GM21717 (cell line): Measurements from ENCODE around the gene ZNF329.

Experiments
- ATAC-seq: cut with Tn5 transposase; IDR thresholded peaks from one replicate; pipeline ENCODE4 v1.9.1; 2021; ENCODE audit warnings: mild to moderate bottlenecking, moderate library complexity; ENCODE audit not compliant: unreplicated experiment

The ZNF329 gene

DNA sequence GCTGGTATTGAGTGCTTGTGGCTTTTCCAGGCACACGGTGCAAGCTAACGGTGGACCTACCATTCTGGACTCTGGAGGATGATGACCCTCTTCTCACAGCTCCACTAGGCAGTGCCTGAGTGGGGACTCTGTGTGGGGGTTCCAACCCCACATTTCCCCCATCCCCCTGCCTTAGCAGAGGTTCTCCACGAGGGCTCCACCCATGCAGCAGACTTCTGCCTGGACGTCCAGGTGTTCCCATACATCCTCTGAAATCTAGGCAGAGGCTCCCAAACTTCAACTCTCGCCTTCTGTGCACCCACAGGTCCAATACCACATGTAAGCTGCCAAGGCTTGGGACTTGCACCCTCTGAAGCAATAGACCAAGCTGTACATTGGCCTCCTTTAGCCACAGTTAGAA, 27.2 kb downstream of the ZNF329 start:
- no peak for ATAC-seq

DNA sequence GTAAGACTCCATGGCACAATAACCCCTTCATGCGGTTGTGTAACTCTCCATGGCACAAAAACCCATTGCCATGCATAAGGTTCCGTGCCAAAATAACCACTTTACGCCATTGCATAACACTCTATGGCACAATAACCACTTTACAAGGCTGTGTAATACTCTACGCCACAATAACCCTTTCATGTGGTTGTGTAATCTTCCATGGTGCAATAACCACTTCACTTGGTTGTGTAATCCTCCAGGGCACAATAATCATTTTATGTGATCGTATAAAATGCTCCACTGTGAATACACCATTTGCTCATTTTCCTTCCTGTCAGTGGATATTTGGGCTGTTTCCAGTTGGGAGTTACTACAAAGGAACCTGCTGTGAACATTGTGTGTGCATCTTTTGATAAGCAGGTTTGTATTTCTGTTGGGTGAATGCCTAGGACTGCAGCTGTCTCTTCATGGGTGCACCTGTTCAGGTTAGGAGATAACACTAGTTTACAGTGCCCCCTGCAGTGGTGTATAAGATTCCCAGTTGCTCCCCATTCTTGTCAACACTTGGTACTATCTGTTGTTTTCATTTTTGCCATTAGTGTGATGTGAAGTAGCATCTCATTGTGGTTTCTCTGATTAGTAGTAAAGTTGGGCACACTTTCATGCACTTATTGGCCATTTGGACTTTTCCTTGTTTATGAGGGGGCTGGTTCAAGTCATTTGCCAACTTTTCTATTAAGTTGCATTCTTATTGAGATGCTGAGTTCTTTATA, 31.4 kb downstream of the ZNF329 start:
- ATAC-seq, result no peak

DNA sequence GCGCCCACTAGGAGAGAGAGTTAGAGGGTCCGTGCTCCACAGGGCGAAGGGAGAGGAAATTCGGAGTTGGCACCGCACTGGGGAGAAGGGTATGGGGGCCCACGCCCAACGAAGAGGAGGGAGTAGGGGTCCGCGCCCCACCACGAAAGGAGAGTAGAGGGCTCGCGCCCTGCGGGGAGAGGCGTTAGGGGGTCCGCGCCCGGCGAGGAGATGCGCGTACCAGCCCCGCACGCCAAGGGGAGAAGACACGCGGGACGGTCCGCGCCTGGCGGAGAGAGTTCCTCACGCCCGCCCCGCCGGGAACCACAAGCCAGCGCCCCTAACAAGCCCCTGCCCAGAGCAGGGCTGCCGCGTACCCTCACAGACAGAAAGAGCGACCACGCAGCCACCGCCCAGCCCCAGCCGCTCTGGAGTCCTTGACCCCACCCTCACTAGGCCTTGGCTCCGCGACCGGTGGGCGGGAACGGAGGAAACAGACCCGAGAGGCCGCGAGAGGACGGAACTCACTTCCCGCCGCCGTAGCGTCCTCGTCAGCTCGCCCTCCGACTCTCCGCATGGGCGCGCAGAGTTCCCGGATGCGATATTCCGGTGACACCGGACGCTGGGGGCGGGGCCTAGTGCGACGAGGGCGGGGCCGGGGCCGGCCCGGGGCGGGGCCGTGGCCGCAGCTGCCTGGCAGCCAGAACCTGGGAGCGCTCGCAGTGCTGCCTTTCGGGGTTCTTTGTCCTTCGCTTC, 32.6 kb downstream of the ZNF329 start:
- no peak for ATAC-seq

DNA sequence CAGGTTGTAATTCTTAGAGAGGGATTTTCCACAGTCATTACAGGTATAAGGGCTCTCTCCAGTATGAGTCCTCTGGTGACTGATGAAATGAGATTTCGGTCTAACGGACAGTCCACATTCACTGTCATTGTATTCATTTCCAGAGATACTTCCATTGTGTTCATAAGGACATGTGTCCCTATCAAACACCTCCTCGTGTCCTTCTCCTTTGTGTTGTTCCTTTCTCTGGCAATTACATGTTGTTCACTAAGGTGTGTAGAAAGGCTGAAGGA, 42.1 kb downstream of the ZNF329 start:
- ATAC-seq, result no peak

DNA sequence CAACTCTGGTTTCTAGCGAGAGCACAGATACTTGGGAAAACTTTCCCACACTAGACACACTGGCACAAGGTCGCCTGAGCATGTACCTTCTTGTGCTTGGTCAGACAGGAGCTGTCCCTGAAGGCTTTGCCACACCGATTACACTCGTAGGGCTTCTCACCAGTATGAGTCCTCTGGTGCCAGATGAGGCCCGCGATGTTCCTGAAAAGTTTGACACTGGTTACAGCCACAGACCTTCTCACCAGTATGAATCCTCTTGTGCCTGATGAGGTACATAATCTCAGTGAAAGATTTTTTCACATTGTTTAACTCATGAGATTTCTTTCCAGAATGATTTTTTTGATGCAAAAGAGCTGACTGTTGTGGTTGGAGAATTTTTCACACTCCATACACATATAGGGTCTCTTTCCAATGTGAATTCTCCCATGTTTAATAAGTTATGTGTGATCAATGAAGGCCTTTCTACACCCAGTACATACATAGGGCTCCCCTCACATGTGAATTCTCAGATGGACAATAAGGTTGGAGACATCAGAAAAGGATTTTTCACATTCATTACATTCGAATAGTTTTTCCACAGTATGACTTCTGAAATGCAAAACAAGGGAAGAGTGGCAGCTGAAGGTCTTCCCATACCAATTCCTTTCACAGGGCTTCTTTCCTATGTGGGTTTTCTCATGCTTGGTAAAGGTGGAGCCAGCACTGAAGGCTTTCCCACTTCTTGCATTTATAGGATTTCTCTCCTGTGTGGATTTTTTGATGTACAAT, 42.6 kb downstream of the ZNF329 start:
- ATAC-seq, result no peak

DNA sequence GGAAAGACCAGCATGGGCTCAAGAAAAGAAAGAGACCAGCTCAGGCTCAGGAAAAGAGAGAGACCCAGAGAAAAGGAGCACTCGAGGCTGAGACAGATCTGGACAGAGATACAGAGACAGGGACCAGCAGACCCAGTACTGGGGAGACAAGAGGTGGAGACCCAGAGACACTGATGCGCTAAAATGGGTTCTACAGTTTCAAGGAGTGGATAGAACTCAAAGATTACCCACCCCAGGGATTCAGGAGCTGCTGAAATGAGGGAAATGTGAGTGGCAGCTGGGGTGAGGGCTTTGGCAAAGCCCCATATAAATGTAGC, 51.9 kb downstream of the ZNF329 start:
- ATAC-seq, result no peak

DNA sequence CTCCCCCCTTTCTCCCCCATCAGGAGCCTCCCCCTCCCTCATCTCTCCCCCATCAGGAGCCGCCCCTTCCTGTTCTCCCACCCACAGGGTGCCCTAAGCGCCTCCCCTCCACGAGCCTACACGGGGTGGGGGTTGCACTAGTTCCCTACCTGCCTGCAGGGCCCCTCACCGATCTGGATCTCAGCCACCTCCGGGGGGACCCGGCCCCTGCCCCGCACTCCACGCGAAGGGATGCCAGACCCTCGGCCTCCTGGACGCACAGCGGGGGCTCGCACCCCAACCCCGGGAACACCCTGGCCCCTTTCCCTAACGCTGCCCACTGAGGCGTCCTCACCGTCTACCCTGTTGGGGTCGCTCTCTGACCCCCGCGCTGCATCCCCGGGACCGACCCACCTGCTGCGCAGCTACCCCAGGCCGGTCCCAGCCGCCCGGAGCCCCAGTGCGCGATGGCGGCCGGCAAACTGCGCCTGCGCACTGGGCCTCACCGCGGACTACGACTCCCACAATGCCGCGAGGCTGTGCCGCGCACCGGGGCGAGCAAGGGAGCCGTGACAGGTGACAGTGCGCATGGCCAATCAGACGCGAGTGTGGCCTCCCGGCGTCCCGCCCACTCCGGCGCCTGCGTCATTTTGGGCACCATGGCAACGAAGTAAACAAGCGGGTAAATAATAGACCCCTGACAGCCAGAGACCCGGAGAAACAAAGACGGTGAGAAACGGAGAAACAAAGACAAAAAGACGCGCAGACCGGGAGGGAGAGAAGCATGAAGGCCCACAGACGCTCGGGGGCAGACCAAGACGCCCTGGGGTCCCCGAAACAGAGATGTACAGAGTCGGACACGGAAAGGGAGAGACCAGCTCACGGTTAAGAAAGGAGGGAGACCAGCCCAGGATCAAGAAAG, 52.6 kb downstream of the ZNF329 start, which contains the start of gene ZSCAN18:
ZSCAN18 (minus strand) TSS at position 451 of the 901 bp plus-strand sequence. CDS start 7,964 bp downstream, outside the sequence.
- no peak for ATAC-seq

DNA sequence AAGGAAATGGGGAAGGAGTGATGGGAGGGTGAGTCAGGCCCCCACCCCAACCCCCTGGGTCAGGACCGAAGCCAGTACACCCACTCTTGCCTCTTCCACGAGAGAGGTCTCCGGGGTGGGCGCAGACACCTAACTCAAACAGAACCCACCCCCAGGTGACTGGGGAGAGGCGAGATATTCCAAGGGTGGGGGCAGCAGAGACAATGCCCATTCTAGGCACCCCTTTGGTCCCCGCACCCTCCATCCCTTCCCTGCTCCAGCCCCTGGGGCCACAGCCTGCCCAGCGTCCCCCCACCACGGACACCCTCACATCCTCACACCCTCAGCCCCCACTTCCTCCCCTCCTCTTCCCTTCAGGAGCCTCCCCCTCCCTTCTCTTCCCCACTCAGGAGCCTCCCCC, 53.2 kb downstream of the ZNF329 start:
- no peak for ATAC-seq

DNA sequence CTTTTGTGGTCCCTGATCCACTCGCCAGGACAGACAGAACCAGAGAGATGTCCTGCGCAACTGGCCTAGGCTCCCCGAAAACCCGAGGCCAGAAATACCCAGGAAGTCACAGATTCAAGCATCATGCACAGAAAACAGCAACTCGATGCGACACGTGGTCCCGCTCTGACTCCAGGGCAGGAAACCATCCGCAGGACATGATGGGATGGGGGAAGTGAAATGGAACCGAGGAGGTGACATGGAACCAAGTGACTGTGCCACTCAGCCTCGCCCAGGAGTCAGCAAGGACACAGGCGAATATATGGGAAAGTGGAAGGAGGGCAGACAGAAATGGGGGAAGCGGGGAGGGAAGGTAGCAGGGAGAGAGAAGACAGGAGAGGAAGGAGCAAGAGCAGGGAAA, 53.7 kb downstream of the ZNF329 start:
- no peak for ATAC-seq

DNA sequence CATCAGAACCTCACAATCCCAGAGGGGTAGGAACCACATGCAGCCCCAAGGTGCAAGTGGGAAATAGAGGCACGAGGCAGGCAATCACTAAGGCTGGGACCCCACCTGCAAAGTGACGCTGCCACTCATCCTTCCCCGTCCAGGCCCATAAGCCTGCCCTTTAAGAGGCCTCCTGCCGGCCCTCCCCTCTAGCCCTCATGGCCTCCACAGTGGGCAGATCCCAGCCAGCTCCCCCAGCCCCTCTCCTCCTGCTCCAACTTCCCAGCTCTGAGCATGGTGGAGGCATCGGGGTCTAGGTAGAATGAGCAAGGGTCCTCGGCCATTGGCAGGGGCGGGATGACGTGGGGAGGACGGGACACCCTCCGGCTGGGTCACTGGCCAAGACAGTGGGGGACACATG, 55.3 kb downstream of the ZNF329 start:
- no peak for ATAC-seq

DNA sequence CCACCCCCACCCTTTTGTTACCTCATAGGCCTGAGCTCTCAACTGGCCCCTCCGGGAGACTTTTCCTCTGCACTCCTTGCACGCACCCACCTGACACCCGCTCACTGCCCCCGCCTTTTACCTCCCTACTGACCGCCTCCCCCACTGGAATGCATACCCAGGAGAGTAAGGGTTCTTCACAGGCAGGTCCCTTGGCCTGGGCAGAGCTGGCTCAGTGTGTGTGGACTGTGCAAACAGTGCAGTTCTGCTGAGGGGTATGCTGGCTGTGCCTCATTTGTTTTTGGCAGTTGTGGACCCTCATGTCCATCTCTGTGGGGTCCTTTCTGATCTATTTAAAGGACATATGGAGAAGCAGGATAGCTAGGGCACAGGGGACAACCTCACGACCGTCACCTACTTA, 57.5 kb downstream of the ZNF329 start:
- ATAC-seq, result no peak

DNA sequence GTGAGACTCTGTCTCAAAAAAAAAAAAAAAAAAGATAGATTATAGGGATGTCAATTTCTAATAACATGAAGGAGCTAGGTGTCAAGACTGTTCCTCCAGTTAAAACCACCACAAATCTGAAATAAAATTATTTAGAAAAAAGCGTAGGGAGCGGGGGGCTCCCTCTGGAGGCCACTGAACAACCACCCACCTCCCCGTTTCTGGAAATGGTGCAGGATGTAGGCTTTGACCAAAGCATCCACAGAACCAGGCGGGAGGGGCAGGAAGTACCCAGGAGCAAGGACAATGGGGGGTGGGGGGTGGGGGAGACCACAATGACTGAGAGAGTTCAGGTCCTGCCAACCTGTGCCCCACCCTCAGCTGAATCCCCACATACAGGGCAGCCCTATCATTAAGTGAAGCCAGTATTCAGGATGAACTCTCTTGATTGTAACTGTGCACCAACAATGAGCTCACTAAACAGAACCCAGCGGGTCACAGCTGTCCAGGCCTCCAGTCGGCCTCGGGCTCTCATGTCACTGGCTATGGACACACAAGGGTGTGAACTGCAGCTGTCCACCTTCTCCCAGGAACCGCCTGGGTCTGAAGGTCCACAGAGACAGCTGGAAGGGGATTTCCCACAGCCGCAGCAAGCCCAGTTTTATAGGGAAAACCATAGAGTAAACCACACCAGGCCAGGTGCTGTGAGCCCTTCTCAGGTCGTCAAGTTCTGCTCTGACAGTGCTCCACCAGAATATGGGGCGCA, 59.2 kb downstream of the ZNF329 start:
- ATAC-seq, result no peak

DNA sequence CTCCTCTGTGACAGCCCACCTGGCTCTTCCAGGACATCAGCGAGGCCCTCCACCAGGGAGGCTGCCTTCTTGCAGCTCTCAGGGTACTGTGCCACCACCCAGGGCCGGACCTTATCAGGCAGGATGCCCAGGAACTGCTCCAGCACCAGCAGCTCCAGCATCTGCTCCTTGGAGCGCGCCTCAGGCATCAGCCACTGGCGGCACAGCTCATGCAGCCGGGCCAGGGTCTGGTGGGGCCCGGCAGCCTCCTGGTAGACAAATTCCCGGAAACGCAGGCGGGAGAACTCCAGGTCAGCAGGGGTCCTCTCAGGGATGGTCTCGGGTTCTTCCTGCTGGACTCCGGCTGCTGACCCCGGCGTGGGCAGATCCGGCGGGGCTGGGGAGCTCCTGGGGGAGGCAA, 60.7 kb downstream of the ZNF329 start:
- no peak for ATAC-seq

DNA sequence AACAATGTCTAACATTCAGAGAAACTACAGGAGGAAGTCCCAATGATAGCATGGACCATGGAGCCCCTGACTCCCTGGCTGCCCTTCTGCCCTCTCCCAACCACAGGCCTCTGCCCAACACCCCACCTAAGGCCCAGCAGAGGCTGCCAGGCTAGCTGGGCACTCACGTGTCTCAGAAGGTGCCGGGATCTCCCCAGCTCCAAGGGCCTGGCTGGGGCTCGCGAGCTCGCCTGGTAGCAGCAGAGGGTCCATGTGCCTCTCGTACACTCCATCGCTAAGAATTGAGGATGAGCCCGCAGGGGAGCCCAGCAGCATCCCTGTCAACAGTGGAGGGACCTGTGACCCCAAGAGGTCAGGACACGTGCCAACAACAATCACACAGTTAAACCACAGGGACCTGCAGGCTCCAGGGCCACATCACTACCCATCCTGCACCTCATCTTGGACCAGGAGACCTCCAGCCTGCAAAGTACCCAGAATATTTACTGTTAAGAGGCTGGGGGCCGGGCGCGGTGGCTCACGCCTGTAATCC, 62.0 kb downstream of the ZNF329 start:
- ATAC-seq, result no peak

DNA sequence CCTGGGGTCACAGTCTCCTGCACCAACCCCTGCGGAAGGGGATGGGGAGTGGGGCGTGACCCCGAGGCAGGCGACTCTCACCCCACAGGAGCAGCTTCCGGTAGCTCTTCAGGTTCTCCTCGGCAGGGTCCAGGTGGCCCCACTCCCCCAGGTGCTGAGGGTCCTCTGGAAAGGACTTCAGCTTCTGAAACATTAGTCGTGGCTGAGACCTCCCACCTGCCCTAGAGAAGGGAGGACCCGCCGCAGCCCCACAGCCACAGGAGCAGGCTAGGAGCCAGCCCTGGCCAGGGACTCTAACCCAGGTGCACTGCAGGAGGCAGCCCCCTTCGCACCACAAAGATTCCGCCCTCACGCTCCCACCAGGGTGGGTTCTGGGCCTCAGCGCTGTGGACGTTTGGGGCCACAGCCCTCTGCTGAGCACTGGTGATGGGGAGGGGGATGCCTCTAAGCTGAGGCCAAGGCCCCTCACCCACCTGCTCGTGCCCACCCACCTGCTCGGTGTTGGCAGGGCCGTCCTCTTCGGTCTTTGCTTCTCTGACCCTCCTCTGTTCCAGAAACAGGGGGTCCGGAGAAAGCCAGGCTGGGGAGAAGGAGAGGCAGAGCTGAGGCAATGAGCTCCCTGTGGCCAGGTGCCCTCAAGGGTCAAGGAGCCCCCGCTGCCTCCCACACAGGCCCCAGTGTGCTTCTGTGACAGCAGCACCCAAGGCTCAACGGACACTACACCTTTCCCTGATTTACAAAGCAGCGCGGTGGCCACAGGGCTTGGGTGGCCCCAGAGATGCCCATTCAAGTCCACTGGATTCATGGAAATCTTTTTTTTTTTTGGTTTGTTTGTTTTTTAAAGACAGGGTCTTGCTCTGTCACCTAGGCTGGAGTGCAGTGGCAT, 63.5 kb downstream of the ZNF329 start:
- ATAC-seq, result no peak

DNA sequence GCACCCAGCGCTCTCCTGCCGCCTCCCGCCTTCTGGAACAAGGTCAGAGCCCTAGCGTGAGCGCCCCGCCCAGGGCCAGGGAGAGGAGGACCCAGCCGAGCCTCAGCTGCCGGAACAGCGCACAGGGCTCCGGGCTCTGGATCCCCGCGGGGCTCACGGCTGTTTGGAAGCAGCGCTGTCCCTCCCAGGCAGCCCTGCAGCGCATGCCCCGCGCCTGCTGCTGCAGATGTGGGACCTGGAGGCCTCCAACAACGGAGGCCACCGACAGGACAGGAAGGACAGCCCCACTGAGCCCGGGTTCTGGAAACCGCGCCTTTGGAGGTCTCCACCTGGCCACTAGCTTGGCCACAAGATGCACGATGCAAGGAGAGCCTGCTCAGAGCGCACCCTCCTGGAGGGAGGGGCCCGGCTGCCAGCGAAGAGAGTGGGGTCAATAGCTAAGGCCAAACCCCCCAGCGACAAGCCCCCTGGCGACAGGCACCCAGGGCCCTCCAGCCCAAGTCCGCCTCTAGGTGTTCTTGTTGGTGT, 65.2 kb downstream of the ZNF329 start:
- no peak for ATAC-seq

DNA sequence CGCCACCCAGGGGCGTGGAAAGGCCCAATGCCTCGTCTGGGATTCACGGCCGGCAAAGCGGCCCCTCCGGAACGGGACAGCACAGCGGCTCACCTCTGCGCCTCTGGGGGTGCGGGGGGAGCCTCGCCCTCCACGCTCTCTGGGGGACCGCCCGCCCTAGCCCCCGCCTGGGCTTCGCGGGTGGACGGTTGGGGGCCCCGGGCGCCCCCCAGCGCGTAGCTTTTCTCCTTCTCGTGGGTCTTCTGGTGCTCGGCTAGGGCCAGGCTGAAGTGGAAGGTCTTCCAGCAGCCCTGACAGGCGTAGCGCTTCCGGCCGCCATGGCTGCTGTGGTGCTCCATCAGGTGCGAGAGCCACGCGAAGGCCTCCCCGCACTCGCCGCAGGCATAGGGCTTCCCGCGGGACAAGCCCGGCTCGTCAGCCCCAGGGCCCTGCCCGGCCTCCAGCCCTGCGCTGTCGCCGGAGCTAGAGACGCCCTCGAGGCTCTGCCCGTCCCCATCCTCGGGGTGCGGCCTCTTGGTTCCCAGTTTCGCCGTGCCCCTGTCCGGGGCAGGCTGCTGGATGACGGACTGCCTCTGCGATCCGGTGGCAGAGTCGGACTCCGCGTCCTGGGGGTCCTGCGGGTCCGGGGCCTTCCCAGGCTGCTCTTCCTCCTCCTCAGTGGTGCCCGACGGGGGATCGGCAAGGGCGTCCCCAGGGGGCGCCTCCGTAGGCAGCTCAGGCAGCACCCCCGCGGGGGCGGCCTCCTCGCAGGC, 65.8 kb downstream of the ZNF329 start:
- ATAC-seq, result no peak

DNA sequence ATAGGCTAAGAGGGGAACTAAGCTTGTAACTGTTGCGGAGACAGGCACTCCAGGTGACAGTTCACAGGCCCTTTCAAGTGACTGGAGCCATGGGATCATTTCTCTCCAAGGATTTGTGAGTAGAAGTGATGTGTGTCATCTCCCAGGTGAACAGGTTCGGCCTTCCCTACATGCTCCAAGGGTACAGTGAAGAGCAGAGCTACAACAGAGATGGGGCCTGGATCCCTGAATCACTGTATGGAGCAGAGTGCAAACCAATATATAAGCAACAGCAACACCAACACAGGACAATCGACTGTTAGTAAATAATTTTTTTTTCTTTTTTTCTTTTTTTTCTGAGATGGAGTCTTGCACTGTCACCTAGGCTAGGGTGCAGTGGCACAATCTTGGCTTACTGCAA, 67.6 kb downstream of the ZNF329 start:
- no peak for ATAC-seq
